OCI-LY3 (cell line): ENCODE measurements around the gene NR1H4.

Experiments used
- H2AFZ ChIP-seq: fragments of 200-600, 300-600 bp; shearing (Covaris generic); 2 replicates; pipeline ENCODE4 v1.6.0; 2014; ENCODE audit warnings: antibody characterized with exemption, low read depth, low read length
- H3K27ac ChIP-seq: fragments of 200-600, 300-600 bp; sonication (generic); 2 replicates; pipeline ENCODE4 v1.5.1; 2014; ENCODE audit warnings: mild to moderate bottlenecking, low read length, moderate library complexity, mixed read lengths
- H3K27me3 ChIP-seq: fragments of 200-600, 300-600 bp; sonication (generic); 2 replicates; pipeline ENCODE4 v1.6.1; 2014; ENCODE audit warnings: low read depth, low read length, mixed read lengths
- H3K36me3 ChIP-seq: fragments of 200-600, 300-600 bp; sonication (generic); replicated peaks from 2 replicates; pipeline ENCODE3; 2014; ENCODE audit warnings: low read depth, low read length, mixed read lengths
- H3K4me1 ChIP-seq: fragments of 300-600, 200-600 bp; sonication (generic); 2 replicates; pipeline ENCODE4 v1.6.1; 2014; ENCODE audit warnings: low read length, mixed read lengths
- H3K4me2 ChIP-seq: fragments of 200-600, 300-600 bp; sonication (generic); 2 replicates; pipeline ENCODE4 v1.6.1; 2014; ENCODE audit warnings: low read length, mixed read lengths
- H3K4me3 ChIP-seq: fragments of 300-600, 200-600 bp; sonication (generic); 2 replicates; pipeline ENCODE4 v1.5.1; 2014; ENCODE audit warnings: antibody characterized with exemption, mild to moderate bottlenecking, low read length, moderate library complexity
- H3K79me2 ChIP-seq: fragments of 300-600, 200-600 bp; shearing (Covaris generic); 2 replicates; pipeline ENCODE4 v1.6.1; 2014; ENCODE audit warnings: mild to moderate bottlenecking, low read length, mixed read lengths
- H3K9ac ChIP-seq: fragments of 300-600, 200-600 bp; shearing (Covaris generic); 2 replicates; pipeline ENCODE4 v1.6.0; 2014; ENCODE audit warnings: mild to moderate bottlenecking, low read length, moderate library complexity
- H3K9me3 ChIP-seq: fragments of 200-600, 300-600 bp; shearing (Covaris generic); 2 replicates; pipeline ENCODE4 v1.6.1; 2014; ENCODE audit warnings: low read length, mixed read lengths; ENCODE audit not compliant: insufficient read depth
- H4K20me1 ChIP-seq: fragments of 200-600, 300-600 bp; sonication (generic); 2 replicates; pipeline ENCODE4 v1.6.1; 2016; ENCODE audit warnings: low read length, mixed read lengths; ENCODE audit not compliant: insufficient read depth
- CTCF ChIP-seq: fragments of 200-600, 300-600 bp; sonication (generic); IDR thresholded peaks from 2 replicates; pipeline ENCODE4 v1.5.1; 2014; ENCODE audit warnings: antibody characterized with exemption, low read length, low read depth
- EZH2phosphoT487 ChIP-seq: fragments of 200-600 bp; shearing (Covaris generic); IDR thresholded peaks from 2 replicates; pipeline ENCODE4 v1.6.1; 2018; ENCODE audit warnings: antibody characterized with exemption, mixed run types, low read depth

NR1H4 gene

GRCh38 chr12:100508751-100509150 is 35.1 kb downstream of the NR1H4 start:
- Histone ChIP-seq H3K9me3 (no peaks in the 10 kb centered on the region), H3K27ac (no peak overlapping the region), H2AFZ (no peak overlapping the region), H3K27me3 (no peaks in the 10 kb centered on the region), H3K79me2 (no peaks in the 10 kb centered on the region), H3K4me2 (no peak overlapping the region), H3K4me3 (no peak overlapping the region), H4K20me1 (no peaks in the 10 kb centered on the region), H3K36me3 (no peaks in the 10 kb centered on the region), H3K9ac (no peak overlapping the region), H3K4me1 (no peaks in the 10 kb centered on the region)
- TF ChIP-seq CTCF (no peak), EZH2phosphoT487 (no peak)

DNA sequence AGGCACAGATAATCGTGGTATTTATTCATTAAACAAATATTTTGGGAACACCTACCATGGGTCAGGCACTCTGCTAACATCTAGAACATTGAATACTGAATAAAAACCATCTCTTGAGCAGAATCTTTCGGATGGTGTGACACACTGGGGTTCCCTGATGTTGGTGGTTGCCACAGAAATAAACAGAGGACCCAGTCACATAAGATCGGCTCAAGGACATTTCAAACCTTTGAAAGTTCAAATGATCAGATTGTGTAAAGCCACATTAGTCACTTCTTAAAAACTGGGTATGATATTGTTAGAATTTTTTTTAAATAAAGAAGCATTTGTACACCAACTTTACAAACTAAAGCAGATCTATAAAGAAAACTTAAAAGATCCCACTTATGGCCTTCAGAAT is 39.0 kb downstream of the NR1H4 start:
- Histone ChIP-seq H3K79me2 (no peaks in the 10 kb centered on the region), H3K36me3 (no peaks in the 10 kb centered on the region), H3K9ac (no peak overlapping the region), H3K4me3 (no peak overlapping the region), H3K9me3 (no peaks in the 10 kb centered on the region), H4K20me1 (no peaks in the 10 kb centered on the region), H3K27ac (no peak overlapping the region), H3K4me1 (no peaks in the 10 kb centered on the region), H2AFZ (no peak overlapping the region), H3K4me2 (no peak overlapping the region), H3K27me3 (no peaks in the 10 kb centered on the region)
- TF ChIP-seq EZH2phosphoT487 (no peak), CTCF (no peak)

- no peaks in the 10 kb centered on the region for H3K4me1 ChIP-seq
- TF ChIP-seq CTCF: no peak
- no peak for TF ChIP-seq EZH2phosphoT487
- H3K4me2 ChIP-seq: no peak overlapping the region
Measured at GRCh38 chr12:100515968-100516367, 42.3 kb downstream of the NR1H4 start.

DNA sequence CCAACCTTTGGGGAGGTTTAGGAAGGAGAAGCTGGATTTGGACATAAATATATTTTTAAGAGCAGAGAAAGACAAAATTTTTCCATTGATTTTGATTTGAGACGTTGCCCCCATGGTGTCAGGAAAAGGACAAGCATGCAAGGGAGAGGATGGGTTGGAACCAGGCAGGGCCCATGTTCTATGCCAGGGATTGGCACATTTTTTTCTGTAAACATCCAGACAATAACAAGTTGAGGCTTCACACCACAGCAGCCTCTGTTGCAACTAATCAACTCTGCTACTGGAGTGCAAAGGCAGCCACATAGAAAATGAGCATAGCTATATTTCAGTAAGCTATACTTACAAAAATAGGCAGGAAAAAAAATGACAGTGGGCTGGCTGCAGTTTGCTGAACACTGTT is 44.7 kb downstream of the NR1H4 start:
- no peaks in the 10 kb centered on the region for H3K79me2 ChIP-seq
- peaks cover 24% of the 10 kb centered on the region for H3K27me3 ChIP-seq
- no peak overlapping the region for H3K4me3 ChIP-seq
- H2AFZ ChIP-seq: no peak overlapping the region
- no peak overlapping the region for H3K9ac ChIP-seq
- no peaks in the 10 kb centered on the region for H3K4me1 ChIP-seq
- no peaks in the 10 kb centered on the region for H4K20me1 ChIP-seq
- no peaks in the 10 kb centered on the region for H3K9me3 ChIP-seq
- no peak overlapping the region for H3K27ac ChIP-seq
- no peak overlapping the region for H3K4me2 ChIP-seq
- TF ChIP-seq EZH2phosphoT487 (no peak), CTCF (no peak)
- H3K36me3 ChIP-seq: no peaks in the 10 kb centered on the region

More at GRCh38 chr12:100515968-100516367, 42.3 kb downstream of the NR1H4 start:
- Histone ChIP-seq H3K9me3 (no peaks in the 10 kb centered on the region), H3K4me3 (no peak overlapping the region), H3K9ac (no peak overlapping the region), H2AFZ (no peak overlapping the region), H3K27me3 (peaks cover 11% of the 10 kb centered on the region; the same call in 1 of the 2 replicates), H3K36me3 (no peaks in the 10 kb centered on the region), H3K27ac (no peak overlapping the region), H4K20me1 (no peaks in the 10 kb centered on the region), H3K79me2 (no peaks in the 10 kb centered on the region)
